A549 treated with Mapracorat at 1 μM for 4 hours (cell line): ENCODE measurements around the gene CCDC32. TPM values are rescaled to one million over a fixed set of nuclear protein-coding genes. Genes with fewer than 3 reads are reported as not detected.

Source experiments
- total RNA-seq: library from RNA; stranded (reverse); fragments of 200-300 nt; extraction: Qiagen RNA extraction; gene quantifications from 5 replicates; pipeline ENCODE4 v1.2.3, GENCODE V29; 2022

CCDC32 gene, protein sequence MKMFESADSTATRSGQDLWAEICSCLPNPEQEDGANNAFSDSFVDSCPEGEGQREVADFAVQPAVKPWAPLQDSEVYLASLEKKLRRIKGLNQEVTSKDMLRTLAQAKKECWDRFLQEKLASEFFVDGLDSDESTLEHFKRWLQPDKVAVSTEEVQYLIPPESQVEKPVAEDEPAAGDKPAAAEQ
- 11.9 to 17.7 TPM (median 15.5 TPM) in 5 replicates for total RNA-seq

DNA sequence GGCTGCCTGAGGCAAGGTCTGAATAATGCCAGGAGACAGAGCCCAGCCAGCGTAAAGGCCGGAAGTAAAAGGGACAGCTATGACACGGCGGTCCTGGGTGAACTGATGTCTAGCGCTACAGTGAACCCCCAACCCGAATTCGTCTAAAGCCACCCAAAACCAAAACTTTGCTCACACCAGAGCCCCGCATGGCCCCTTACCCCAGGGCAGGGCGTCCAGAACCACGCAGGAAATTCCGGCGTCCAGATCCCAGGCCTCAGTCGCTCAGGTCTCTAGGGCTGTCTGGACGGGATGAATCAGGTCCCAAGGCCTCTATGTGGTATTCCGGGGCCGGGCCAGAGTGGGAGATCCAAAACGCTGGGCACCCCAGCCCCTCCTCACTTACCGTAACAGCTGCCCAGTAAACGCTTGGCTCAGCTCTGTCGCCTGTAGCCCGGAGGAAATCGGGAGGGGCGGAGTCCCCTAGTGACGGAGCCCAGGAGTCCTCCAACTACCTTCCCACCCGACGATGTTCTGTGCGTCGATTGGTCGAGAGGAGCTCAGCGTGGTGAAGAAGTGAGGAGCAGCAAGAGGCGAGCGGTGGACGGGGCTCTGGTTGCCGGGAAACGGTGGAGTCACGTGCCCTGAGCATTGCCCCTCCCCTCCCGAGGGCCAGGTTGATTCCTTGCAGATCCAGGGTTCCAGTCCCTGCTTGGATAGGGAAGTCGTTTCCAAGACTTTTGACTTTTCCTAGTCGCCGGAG is at the start of gene CCDC32:
Gene CCDC32 (minus strand): TSS at position 452 of the 742 bp plus-strand sequence. CDS start 2,027 bp downstream, outside the sequence.

DNA sequence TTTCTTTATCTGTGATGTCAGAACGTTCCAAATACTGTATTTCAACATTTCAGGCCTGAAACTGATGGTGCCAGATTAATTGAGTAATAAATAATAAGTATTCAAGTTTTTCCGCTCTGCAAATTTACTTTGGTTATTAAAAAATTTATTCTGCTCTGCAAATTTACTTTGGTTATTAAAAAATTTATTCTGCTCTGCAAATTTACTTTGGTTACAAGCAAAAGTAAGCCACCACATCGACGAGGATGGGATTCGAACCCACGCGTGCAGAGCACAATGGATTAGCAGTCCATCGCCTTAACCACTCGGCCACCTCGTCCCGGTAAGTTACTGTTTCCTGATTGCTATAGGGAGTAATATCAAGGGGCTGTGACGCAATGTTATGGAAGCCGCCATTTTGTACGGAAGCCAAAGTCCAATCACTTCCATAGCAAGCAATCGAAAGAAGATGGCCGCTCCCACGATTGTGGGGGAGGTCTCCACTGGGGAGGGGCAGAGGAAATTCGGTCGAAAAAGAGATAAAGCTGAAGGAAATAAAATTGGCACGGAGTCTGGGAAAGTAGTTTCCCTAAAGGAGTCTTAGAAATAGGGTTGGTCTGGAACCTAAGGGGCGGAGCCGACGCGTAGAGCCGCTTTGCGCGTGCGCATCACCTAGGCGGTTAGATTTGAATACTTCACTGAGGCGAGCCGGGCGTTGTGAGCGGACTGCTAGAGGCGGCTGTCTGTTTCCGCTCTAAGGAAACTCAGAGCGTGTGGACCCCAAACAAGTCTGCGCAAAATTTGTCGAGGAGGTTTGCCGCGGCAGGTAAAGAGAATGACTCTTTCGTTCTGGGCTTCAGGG is 29.0 kb upstream of the CCDC32 start, which contains the start of gene KNL1:
Gene KNL1 (plus strand): TSS at position 662 of the 841 bp plus-strand sequence. CDS start 8,683 bp downstream, outside the sequence.

DNA sequence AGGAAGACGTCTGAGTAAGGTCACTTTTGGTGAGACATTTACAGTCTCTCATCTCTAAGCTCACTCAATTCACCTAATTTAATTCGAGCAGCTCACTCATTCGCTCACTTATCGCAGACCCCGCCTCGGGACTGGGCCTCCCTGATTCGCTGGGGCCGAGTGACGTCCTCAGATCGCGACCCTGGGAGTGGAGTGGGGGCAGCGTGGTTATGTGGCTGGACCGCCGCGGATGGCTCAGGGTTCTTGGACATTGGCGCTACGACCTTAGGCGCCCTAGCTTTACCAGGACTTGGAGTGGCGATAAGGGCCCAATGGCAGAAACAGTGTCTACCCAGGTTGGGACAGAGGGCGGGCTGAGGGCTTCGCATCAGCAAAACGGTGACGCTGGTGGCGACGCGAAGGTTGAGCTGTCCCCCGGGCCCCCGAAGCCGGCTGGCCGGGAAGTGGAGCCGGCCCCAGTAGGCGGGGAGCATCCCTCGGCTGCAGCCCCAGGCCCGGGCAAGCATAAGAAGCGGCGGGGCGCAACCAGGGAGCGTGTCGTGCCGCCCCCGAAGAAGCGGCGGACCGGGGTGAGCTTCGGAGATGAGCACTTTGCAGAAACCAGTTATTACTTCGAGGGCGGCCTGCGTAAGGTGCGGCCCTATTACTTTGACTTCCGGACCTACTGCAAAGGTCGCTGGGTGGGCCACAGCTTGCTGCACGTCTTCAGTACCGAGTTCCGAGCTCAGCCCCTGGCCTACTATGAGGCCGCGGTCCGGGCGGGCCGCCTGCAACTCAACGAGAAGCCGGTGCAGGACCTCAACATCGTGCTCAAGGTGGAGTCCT is 4.5 kb upstream of the CCDC32 start, which contains the start of gene RPUSD2:
Gene RPUSD2 (plus strand): TSS at position 171 of the 825 bp plus-strand sequence. CDS start 39 bp downstream, at position 210.

Other genes with a start within 250 kb of the CCDC32 start
- 5.2 to 6.8 TPM (median 6.4 TPM) in 5 replicates for gene INAFM2, start 241.3 kb downstream of the CCDC32 start, total RNA-seq
- 17.1 to 25.1 TPM (median 20.2 TPM) in 5 replicates for gene CCDC9B, start 224.1 kb downstream of the CCDC32 start, total RNA-seq
- not detected in 5 replicates for gene PHGR1, start 214.0 kb downstream of the CCDC32 start, total RNA-seq
- gene DISP2, start 206.8 kb downstream of the CCDC32 start, total RNA-seq: 0.64 to 2.6 TPM (median 1.0 TPM) in 5 replicates
- 45.3 to 54.4 TPM (median 51.5 TPM) in 5 replicates for gene KNSTRN, start 182.3 kb downstream of the CCDC32 start, total RNA-seq
- gene IVD, start 159.2 kb downstream of the CCDC32 start, total RNA-seq: 10.7 to 14.2 TPM (median 12.5 TPM) in 5 replicates
- gene BAHD1, start 124.1 kb downstream of the CCDC32 start, total RNA-seq: 10.4 to 12.3 TPM (median 11.6 TPM) in 5 replicates
- gene CHST14, start 94.1 kb downstream of the CCDC32 start, total RNA-seq: 14.2 to 19.8 TPM (median 18.8 TPM) in 5 replicates
- gene RPUSD2, start 4.3 kb upstream of the CCDC32 start, total RNA-seq: 13.3 to 15.7 TPM (median 15.3 TPM) in 5 replicates
- gene KNL1, start 29.2 kb upstream of the CCDC32 start, total RNA-seq: 5.3 to 7.2 TPM (median 6.8 TPM) in 5 replicates
- 17.3 to 21.5 TPM (median 19.4 TPM) in 5 replicates for gene RAD51, start 130.1 kb upstream of the CCDC32 start, total RNA-seq
- gene RMDN3, start 190.2 kb upstream of the CCDC32 start, total RNA-seq: 21.8 to 22.8 TPM (median 22.2 TPM) in 5 replicates
- 6.7 to 8.7 TPM (median 7.4 TPM) in 5 replicates for gene GCHFR, start 199.0 kb upstream of the CCDC32 start, total RNA-seq
- 0.07 TPM in 3 of 5 replicates, not detected in the others for gene C15orf62, start 204.9 kb upstream of the CCDC32 start, total RNA-seq
- gene ZFYVE19, start 242.0 kb upstream of the CCDC32 start, total RNA-seq: 13.9 to 19.2 TPM (median 17.3 TPM) in 5 replicates
- 18.5 to 28.4 TPM (median 24.0 TPM) in 5 replicates for gene DNAJC17, start 242.4 kb upstream of the CCDC32 start, total RNA-seq